Measurements from ENCODE around the gene PLA2G2A.

- TF ChIP-seq CTCF (IDR thresholded peaks at IDR 0.05; ENCODE audit: low read depth, low read length, missing input control) = no peak
- TF ChIP-seq TAF1 (conservative IDR thresholded peaks at IDR 0.05) = no peak
Measured at GRCh38 chr1:19946331-19946751, 33.1 kb downstream of the PLA2G2A start.
